ENCODE results near the gene ITGB8. TPM values are rescaled to one million over a fixed set of nuclear protein-coding genes. Genes with fewer than 3 reads are reported as not detected.

The ITGB8 gene
- polyA plus RNA-seq, 1 donor from 2014 or later = 12.2 TPM

- no peaks in the 10 kb centered on the region for H3K36me3 ChIP-seq (ENCODE audit: insufficient read depth, low read length)
- H3K27me3 ChIP-seq (ENCODE audit: insufficient read depth, low read depth, low read length) = no peaks in the 10 kb centered on the region
- no peaks in the 10 kb centered on the region for H3K9me2 ChIP-seq (ENCODE audit: insufficient read depth, low read length)
- H3K9ac ChIP-seq (ENCODE audit: low read length) = no peak overlapping the region
- H3K4me3 ChIP-seq (ENCODE audit: low read length) = no peak overlapping the region
- no peaks in the 10 kb centered on the region for H3F3A ChIP-seq (ENCODE audit: insufficient read depth, low read length, poor library complexity, severe bottlenecking)
- no peak for TF ChIP-seq TAF1 (IDR thresholded peaks at IDR 0.05; ENCODE audit: low read depth)
- peak; percentile 10 for TF ChIP-seq CTCF (IDR thresholded peaks at IDR 0.05; ENCODE audit: poor library complexity, severe bottlenecking)
- no peaks in the 10 kb centered on the region for H3K79me2 ChIP-seq (replicated peaks; ENCODE audit: insufficient read depth, low read length)
- H3K4me2 ChIP-seq (ENCODE audit: low read length) = no peak overlapping the region
- H2AFZ ChIP-seq (ENCODE audit: low read depth, low read length) = no peak overlapping the region
- H4K20me1 ChIP-seq (ENCODE audit: insufficient read depth) = no peaks in the 10 kb centered on the region
- no peak overlapping the region for H3K27ac ChIP-seq (ENCODE audit: low read length)
- H3K9me3 ChIP-seq (ENCODE audit: low read length) = no peaks in the 10 kb centered on the region
Observed at GRCh38 chr7:20311743-20312042, 19.0 kb upstream of the ITGB8 start.

- TF ChIP-seq SMC3 (conservative IDR thresholded peaks at IDR 0.05; ENCODE audit: poor library complexity) (no peak), TAF1 (IDR thresholded peaks at IDR 0.05; ENCODE audit: low read depth) (no peak), REST (IDR thresholded peaks at IDR 0.05; ENCODE audit: borderline replicate concordance) (no peak), MXI1 (conservative IDR thresholded peaks at IDR 0.05; ENCODE audit: poor library complexity, severe bottlenecking) (no peak), EZH2 (IDR thresholded peaks at IDR 0.05; ENCODE audit: borderline replicate concordance, insufficient read depth, low read length, poor library complexity, severe bottlenecking) (no peak), POLR2AphosphoS5 (IDR thresholded peaks at IDR 0.05) (no peak), CTCF (IDR thresholded peaks at IDR 0.05; ENCODE audit: poor library complexity, severe bottlenecking) (no peak), EP300 (conservative IDR thresholded peaks at IDR 0.05; ENCODE audit: poor library complexity, severe bottlenecking) (no peak), RAD21 (conservative IDR thresholded peaks at IDR 0.05) (no peak)
- Histone ChIP-seq H2AFZ (ENCODE audit: low read depth, low read length) (no peak overlapping the region), H4K20me1 (ENCODE audit: insufficient read depth) (no peaks in the 10 kb centered on the region)
Observed at GRCh38 chr7:20312562-20312961, 18.1 kb upstream of the ITGB8 start.

More at GRCh38 chr7:20312562-20312961, 18.1 kb upstream of the ITGB8 start:
- Histone ChIP-seq H3K27me3 (ENCODE audit: insufficient read depth, low read depth, low read length) (no peaks in the 10 kb centered on the region), H3F3A (ENCODE audit: insufficient read depth, low read length, poor library complexity, severe bottlenecking) (no peaks in the 10 kb centered on the region), H3K9ac (ENCODE audit: low read length) (no peak overlapping the region), H3K4me2 (ENCODE audit: low read length) (no peak overlapping the region), H3K4me3 (ENCODE audit: low read length) (no peak overlapping the region), H3K79me2 (replicated peaks; ENCODE audit: insufficient read depth, low read length) (no peaks in the 10 kb centered on the region), H3K9me2 (ENCODE audit: insufficient read depth, low read length) (no peaks in the 10 kb centered on the region), H3K27ac (ENCODE audit: low read length) (no peak overlapping the region), H3K36me3 (ENCODE audit: insufficient read depth, low read length) (no peaks in the 10 kb centered on the region), H3K9me3 (ENCODE audit: low read length) (no peaks in the 10 kb centered on the region)
